OCI-M1 (cell line): ENCODE results near the gene KLK3.
"Not testable (repeated sequence)": the region's sequence is repeated elsewhere in the genome, so short reads cannot be mapped to it uniquely, and the experiment has no call there.

Experiments used
- DNase-seq: peaks from one replicate; lab custom pipeline; 2025; lab: John Stamatoyannopoulos, UW

KLK3 gene

GRCh38 chr19:50854636-50855410 lies at the start of gene KLK3:
Gene KLK3 (plus strand): TSS chr19:50854915. CDS start chr19:50854956, 41 bp downstream.
- DNase-seq: no peak

GRCh38 chr19:50808856-50809255 lies 45.9 kb upstream of the KLK3 start:
- DNase-seq: no peak

GRCh38 chr19:50811622-50812238 lies 43.0 kb upstream of the KLK3 start:
- DNase-seq: not testable (repeated sequence)

- no peak for DNase-seq
These were observed 42.2 kb upstream of the KLK3 start for GRCh38 chr19:50812474-50812873.

- DNase-seq: no peak
These were observed 39.8 kb upstream of the KLK3 start for GRCh38 chr19:50814883-50815282.

GRCh38 chr19:50815439-50815838 lies 39.3 kb upstream of the KLK3 start:
- DNase-seq: no peak

- DNase-seq: peak; percentile 80
These were observed 36.5 kb upstream of the KLK3 start for GRCh38 chr19:50817941-50818858.

- DNase-seq: no peak
These were observed 35.7 kb upstream of the KLK3 start for GRCh38 chr19:50818859-50819472.

GRCh38 chr19:50819636-50820035 lies 35.1 kb upstream of the KLK3 start:
- DNase-seq: no peak

- no peak for DNase-seq
These were observed 34.6 kb upstream of the KLK3 start for GRCh38 chr19:50820086-50820485.

GRCh38 chr19:50820549-50821247 lies 34.0 kb upstream of the KLK3 start:
- peak; percentile 40 for DNase-seq

GRCh38 chr19:50821248-50821612 lies 33.5 kb upstream of the KLK3 start:
- no peak for DNase-seq

- DNase-seq: no peak
These were observed 33.1 kb upstream of the KLK3 start for GRCh38 chr19:50821622-50822021.

GRCh38 chr19:50822661-50823208 lies 32.0 kb upstream of the KLK3 start:
- no peak for DNase-seq

GRCh38 chr19:50823389-50824042 lies 31.2 kb upstream of the KLK3 start, which contains the start of gene KLK1:
Gene KLK1 (minus strand): TSS chr19:50823787. CDS start chr19:50823748, 39 bp downstream.
- no peak for DNase-seq

- DNase-seq: no peak
These were observed 28.0 kb upstream of the KLK3 start for GRCh38 chr19:50826492-50827240.

GRCh38 chr19:50827476-50827875 lies 27.2 kb upstream of the KLK3 start:
- DNase-seq: no peak

- DNase-seq: no peak
These were observed 24.9 kb upstream of the KLK3 start for GRCh38 chr19:50829801-50830200.

GRCh38 chr19:50830266-50831025 lies 24.3 kb upstream of the KLK3 start:
- DNase-seq: no peak
